Kidney (tissue), 14 donors: ENCODE data around the gene ACVRL1. TPM values are rescaled to one million over a fixed set of nuclear protein-coding genes. Genes with fewer than 3 reads are reported as not detected.
A peak's percentile ranks its signal among the peaks of the same experiment; 100 is the strongest.

ENCODE experiments used
- DNase-seq, 5 donors: peaks; one replicate each; pipeline ENCODE4 v3.0.0-alpha.2; 2013 to 2020
- FAIRE-seq: peaks from 2 replicates; lab custom pipeline; 2012; peaks lifted over from hg19 to GRCh38; lab: Jason Lieb, UNC
- H3K27ac ChIP-seq, 2 donors: one replicate each; pipeline ENCODE4 v1.7.0; 2013; ENCODE audit warnings: low read depth in 2 of 2, low read length in 2 of 2, inconsistent platforms in 1 of 2
- H3K27me3 ChIP-seq: one replicate; pipeline ENCODE4 v1.7.1; 2013; ENCODE audit warnings: low read length, inconsistent platforms; ENCODE audit not compliant: control insufficient read depth, insufficient read depth
- H3K36me3 ChIP-seq, 3 donors: one replicate each; pipeline versions ENCODE4 v1.7.0 to v1.7.1; 2013; ENCODE audit warnings: low read length in 3 of 3, control low read depth in 1 of 3, inconsistent platforms in 1 of 3; ENCODE audit not compliant: insufficient read depth in 3 of 3, control insufficient read depth in 2 of 3
- H3K4me1 ChIP-seq, 3 donors: one replicate each; pipeline versions ENCODE4 v1.7.0 to v1.7.1; 2013; ENCODE audit warnings: low read length in 3 of 3, inconsistent platforms in 1 of 3, low read depth in 1 of 3; ENCODE audit not compliant: control insufficient read depth in 2 of 3, insufficient read depth in 2 of 3
- H3K4me3 ChIP-seq, 3 donors: one replicate each; pipeline versions ENCODE4 v1.7.0 to v1.8.1; 2013; ENCODE audit warnings: low read length in 3 of 3, control low read depth in 1 of 3, inconsistent platforms in 1 of 3
- H3K9ac ChIP-seq, 3 donors: one replicate each; pipeline versions ENCODE4 v1.7.0 to v1.7.1; 2013; ENCODE audit warnings: low read length in 3 of 3, control low read depth in 1 of 3, inconsistent platforms in 1 of 3
- H3K9me3 ChIP-seq, 3 donors: one replicate each; pipeline versions ENCODE4 v1.7.0 to v1.7.1; 2013; ENCODE audit warnings: low read length in 3 of 3, control low read depth in 1 of 3, inconsistent platforms in 1 of 3; ENCODE audit not compliant: control insufficient read depth in 2 of 3, insufficient read depth in 1 of 3
- intact Hi-C: fragments of 100-400 bp; cut with DNase I; formaldehyde crosslinking; loops from one replicate; pipeline ENCODE4 v1.11.1; 2022
- polyA plus RNA-seq: library from polyadenylated mRNA; stranded (reverse); fragments of 350-450 nt; fragmentation: Illumina TruSeq; extraction: RNeasy Lipid Tissue Mini Kit (QIAGEN cat#74804); gene quantifications from one replicate; pipeline ENCODE4 v1.2.3, GENCODE V29; 2014; ENCODE audit warnings: low read depth, low replicate concordance; ENCODE audit not compliant: insufficient read depth
- total RNA-seq: library from RNA; stranded (reverse); fragmentation: NEBNext Ultra II Directional; extraction: Animal tissue kit (Norgen Biotek cat#: 25700); gene quantifications from one replicate; pipeline ENCODE4 v1.2.1, GENCODE V29; 2021
- TF ChIP-seq, protein P1 (sequence below): IDR thresholded peaks from 3 replicates; pipeline ENCODE4 v1.5.1; 2012; ENCODE audit warnings: mild to moderate bottlenecking, moderate library complexity, borderline replicate concordance; ENCODE audit not compliant: insufficient read depth; ENCODE audit errors: extremely low read depth
- donor health status: control.
- donor health status: control.
- donor health status: control.
- donor health status: control.
- donor health status: control.
- donor health status: DM: yes; HTN: yes; CAD: no.
- donor health status: Normal renal cell carcinoma (clear cell type).

ACVRL1 gene
- total and polyA plus RNA-seq, 2 donors from 2014 or later, result 29.1 to 88.4 TPM

GRCh38 chr12:51969643-51970042 lies 62.3 kb downstream of the ACVRL1 start:
- intact Hi-C loops, result no loop called here

GRCh38 chr12:51970904-51971646 lies 63.8 kb downstream of the ACVRL1 start:
- peaks cover 0 to 2% (median under 1%) of the 10 kb centered on the region in 3 donors for H3K36me3 ChIP-seq
- FAIRE-seq, result no peak
- peak overlapping the region in 1 of 3 donors; percentile 37 for H3K9ac ChIP-seq
- peaks cover 9 to 63% (median 48%) of the 10 kb centered on the region in 3 donors for H3K4me1 ChIP-seq
- DNase-seq, result peak in 3 of 5 donors; percentile 44 to 90 (median 72)
- no peaks in the 10 kb centered on the region for H3K9me3 ChIP-seq
- H3K4me3 ChIP-seq, result peak overlapping the region in 1 of 3 donors; percentile 40
- TF ChIP-seq, protein P1, sequence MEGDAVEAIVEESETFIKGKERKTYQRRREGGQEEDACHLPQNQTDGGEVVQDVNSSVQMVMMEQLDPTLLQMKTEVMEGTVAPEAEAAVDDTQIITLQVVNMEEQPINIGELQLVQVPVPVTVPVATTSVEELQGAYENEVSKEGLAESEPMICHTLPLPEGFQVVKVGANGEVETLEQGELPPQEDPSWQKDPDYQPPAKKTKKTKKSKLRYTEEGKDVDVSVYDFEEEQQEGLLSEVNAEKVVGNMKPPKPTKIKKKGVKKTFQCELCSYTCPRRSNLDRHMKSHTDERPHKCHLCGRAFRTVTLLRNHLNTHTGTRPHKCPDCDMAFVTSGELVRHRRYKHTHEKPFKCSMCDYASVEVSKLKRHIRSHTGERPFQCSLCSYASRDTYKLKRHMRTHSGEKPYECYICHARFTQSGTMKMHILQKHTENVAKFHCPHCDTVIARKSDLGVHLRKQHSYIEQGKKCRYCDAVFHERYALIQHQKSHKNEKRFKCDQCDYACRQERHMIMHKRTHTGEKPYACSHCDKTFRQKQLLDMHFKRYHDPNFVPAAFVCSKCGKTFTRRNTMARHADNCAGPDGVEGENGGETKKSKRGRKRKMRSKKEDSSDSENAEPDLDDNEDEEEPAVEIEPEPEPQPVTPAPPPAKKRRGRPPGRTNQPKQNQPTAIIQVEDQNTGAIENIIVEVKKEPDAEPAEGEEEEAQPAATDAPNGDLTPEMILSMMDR, result peak; percentile 58
- intact Hi-C loops, result no loop called here
- no peaks in the 10 kb centered on the region for H3K27me3 ChIP-seq
- peak overlapping the region; percentile 78 to 82 for H3K27ac ChIP-seq

More at GRCh38 chr12:51969643-51970042, 62.3 kb downstream of the ACVRL1 start:
- no peak overlapping the region for H3K4me3 ChIP-seq
- no peaks in the 10 kb centered on the region for H3K9me3 ChIP-seq
- TF ChIP-seq, protein P1, result no peak
- no peaks in the 10 kb centered on the region for H3K36me3 ChIP-seq
- FAIRE-seq (no peak), DNase-seq (no peak)
- H3K27ac ChIP-seq, result peak overlapping the region in 1 of 2 donors; percentile 71
- no peaks in the 10 kb centered on the region for H3K27me3 ChIP-seq
- peaks cover 9 to 48% (median 36%) of the 10 kb centered on the region in 3 donors for H3K4me1 ChIP-seq
- H3K9ac ChIP-seq, result no peak overlapping the region

DNA sequence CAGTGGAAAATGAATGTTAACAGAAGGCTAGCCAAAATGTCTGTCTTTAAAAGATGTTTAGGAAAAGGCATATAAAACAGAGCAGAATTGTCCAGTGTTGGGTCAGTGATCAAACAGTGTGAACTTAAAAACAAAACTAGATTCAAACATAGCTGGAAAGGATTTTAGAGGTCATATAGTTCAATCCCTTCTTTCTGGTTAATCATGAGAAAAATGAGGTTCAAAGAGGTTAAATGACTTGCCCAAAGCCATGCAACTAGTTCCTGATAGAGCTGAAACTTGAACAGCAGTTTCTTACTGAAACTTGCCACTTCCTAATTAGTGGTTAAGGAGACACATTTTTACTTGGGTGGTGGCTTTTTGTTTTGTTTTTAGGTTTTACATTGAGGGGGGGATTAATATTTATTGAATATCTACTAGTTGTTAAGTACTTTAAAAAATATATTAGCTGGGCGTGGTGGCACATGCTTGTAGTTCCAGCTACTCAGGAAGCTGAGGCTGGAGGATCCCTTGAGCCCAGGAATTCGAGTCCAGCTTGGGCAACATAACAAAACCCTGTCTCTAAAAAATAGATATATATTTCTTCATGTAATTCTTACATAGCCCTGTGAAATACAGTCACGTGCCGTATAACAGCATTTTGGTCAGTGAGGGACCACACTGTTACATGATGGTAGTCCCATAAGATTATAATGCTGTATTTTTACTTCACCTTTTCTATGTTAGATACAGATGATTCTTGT lies 64.5 kb downstream of the ACVRL1 start:
- DNase-seq (peak in 2 of 5 donors; percentile 39 to 66), FAIRE-seq (no peak)
- H3K27ac ChIP-seq, result peak overlapping the region; percentile 78 to 82
- H3K9ac ChIP-seq, result peak overlapping the region in 1 of 3 donors; percentile 49
- H3K27me3 ChIP-seq, result no peaks in the 10 kb centered on the region
- no peaks in the 10 kb centered on the region for H3K9me3 ChIP-seq
- TF ChIP-seq, protein P1, result no peak
- H3K4me3 ChIP-seq, result peak overlapping the region in 2 of 3 donors; percentile 32 to 40
- H3K4me1 ChIP-seq, result peaks cover 11 to 69% (median 52%) of the 10 kb centered on the region in 3 donors
- peaks cover 0 to 6% (median 2%) of the 10 kb centered on the region in 3 donors for H3K36me3 ChIP-seq
- intact Hi-C loops, result no loop called here
